DND-41 (cell line): ENCODE results near the gene PCGF2.

Source experiments
- ATAC-seq: fragments of 200-7000 bp; cut with Tn5 transposase; 3 replicates; pipeline ENCODE4 v1.9.1; 2021; ENCODE audit warnings: low read depth; ENCODE audit not compliant: insufficient read depth
- DNase-seq: peaks from one replicate; pipeline ENCODE4 v3.0.0-alpha.2; 2020
- H2AFZ ChIP-seq: 2 replicates; pipeline ENCODE4 v1.6.0; 2012; ENCODE audit warnings: low read depth, low read length
- H3K27ac ChIP-seq: 2 replicates; pipeline ENCODE4 v1.5.1; 2012; ENCODE audit warnings: low read length, inconsistent platforms
- H3K27me3 ChIP-seq: fragments of 200-600 bp; sonication (generic); 2 replicates; pipeline ENCODE4 v1.6.0; 2012; ENCODE audit warnings: low read length, mild to moderate bottlenecking, inconsistent platforms; ENCODE audit not compliant: insufficient read depth, poor library complexity
- H3K36me3 ChIP-seq: 2 replicates; pipeline ENCODE4 v1.5.1; 2012; ENCODE audit warnings: low read length, inconsistent platforms; ENCODE audit not compliant: insufficient read depth
- H3K4me1 ChIP-seq: 2 replicates; pipeline ENCODE4 v1.5.1; 2012; ENCODE audit warnings: mild to moderate bottlenecking, low read length; ENCODE audit not compliant: insufficient read depth
- H3K4me2 ChIP-seq: 2 replicates; pipeline ENCODE4 v1.6.0; 2012; ENCODE audit warnings: mild to moderate bottlenecking, moderate library complexity, low read length, inconsistent platforms; ENCODE audit not compliant: insufficient read depth
- H3K4me3 ChIP-seq, 2 experiments: fragments of 200-600 bp in 1 of 2; shearing (Covaris generic) in 1 of 2; 2 replicates each; pipeline ENCODE4 v1.5.1; 2012 to 2016; ENCODE audit warnings: inconsistent platforms in 2 of 2, low read length in 2 of 2, mild to moderate bottlenecking in 2 of 2, low read depth in 1 of 2, moderate library complexity in 1 of 2
- H3K79me2 ChIP-seq: 2 replicates; pipeline ENCODE4 v1.6.0; 2012; ENCODE audit warnings: low read length, inconsistent platforms; ENCODE audit not compliant: insufficient read depth
- H3K9ac ChIP-seq: 2 replicates; pipeline ENCODE4 v1.6.0; 2012; ENCODE audit warnings: low read depth, mild to moderate bottlenecking, inconsistent platforms, low read length, moderate library complexity
- H3K9me3 ChIP-seq: 2 replicates; pipeline ENCODE4 v1.5.1; 2012; ENCODE audit warnings: low read length, moderate library complexity, mild to moderate bottlenecking, inconsistent platforms; ENCODE audit not compliant: insufficient read depth, severe bottlenecking
- H4K20me1 ChIP-seq: 2 replicates; pipeline ENCODE4 v1.6.0; 2012; ENCODE audit warnings: low read length; ENCODE audit not compliant: insufficient read depth
- CTCF ChIP-seq: IDR thresholded peaks from 2 replicates; pipeline ENCODE4 v1.5.1; 2012; ENCODE audit warnings: borderline replicate concordance, low read length, moderate library complexity, mild to moderate bottlenecking; ENCODE audit not compliant: poor library complexity, severe bottlenecking; ENCODE audit errors: extremely low read depth
- EZH2 ChIP-seq: IDR thresholded peaks from 3 replicates; pipeline ENCODE4 v1.6.1; 2012; ENCODE audit warnings: borderline replicate concordance, low read depth, mild to moderate bottlenecking, moderate library complexity, low read length, inconsistent platforms; ENCODE audit not compliant: severe bottlenecking

Gene PCGF2

GRCh38 chr17:38731526-38732294 is 16.4 kb downstream of the PCGF2 start:
- Histone ChIP-seq H3K4me3 (peak overlapping the region in 1 of 2 experiments; percentile 87; a peak in 3 of 4 replicates), H3K4me1 (peaks cover 69% of the 10 kb centered on the region), H3K9ac (peak overlapping the region; percentile 74), H2AFZ (no peak overlapping the region), H3K36me3 (peaks cover 43% of the 10 kb centered on the region), H4K20me1 (peaks cover 27% of the 10 kb centered on the region), H3K79me2 (peaks cover 40% of the 10 kb centered on the region), H3K9me3 (no peaks in the 10 kb centered on the region), H3K27me3 (no peaks in the 10 kb centered on the region), H3K4me2 (peak overlapping the region; percentile 83), H3K27ac (peak overlapping the region; percentile 82)
- TF ChIP-seq CTCF (no peak), EZH2 (no peak)
- DNase-seq (no peak), ATAC-seq (no peak)

GRCh38 chr17:38730526-38731379 is 17.4 kb downstream of the PCGF2 start:
- TF ChIP-seq EZH2 = no peak
- TF ChIP-seq CTCF = no peak
- no peaks in the 10 kb centered on the region for H3K9me3 ChIP-seq
- no peaks in the 10 kb centered on the region for H3K27me3 ChIP-seq
- ATAC-seq (peak; percentile 1; the same call in 1 of the 3 replicates), DNase-seq (peak; percentile 60)
- peaks cover 27% of the 10 kb centered on the region for H4K20me1 ChIP-seq
- H3K9ac ChIP-seq = peak overlapping the region; percentile 74
- peaks cover 79% of the 10 kb centered on the region for H3K4me1 ChIP-seq
- peaks cover 38% of the 10 kb centered on the region for H3K36me3 ChIP-seq
- peak overlapping the region; percentile 83 for H3K4me2 ChIP-seq
- peaks cover 40% of the 10 kb centered on the region for H3K79me2 ChIP-seq
- H2AFZ ChIP-seq = peak overlapping the region; percentile 74
- peak overlapping the region; percentile 50 to 87 for H3K4me3 ChIP-seq
- H3K27ac ChIP-seq = peak overlapping the region; percentile 82

- peak; percentile 88 for DNase-seq
- Histone ChIP-seq H4K20me1 (peaks cover 22% of the 10 kb centered on the region), H2AFZ (peak within 1 kb of the TSS; percentile 84), H3K4me3 (peak within 1 kb of the TSS; percentile 50 to 87), H3K36me3 (peaks cover 39% of the 10 kb centered on the region), H3K27ac (peak within 1 kb of the TSS; percentile 98), H3K9me3 (no peaks in the 10 kb centered on the region), H3K79me2 (peaks cover 40% of the 10 kb centered on the region), H3K9ac (peak within 1 kb of the TSS; percentile 74), H3K27me3 (no peaks in the 10 kb centered on the region), H3K4me1 (peaks cover 82% of the 10 kb centered on the region), H3K4me2 (peak within 1 kb of the TSS; percentile 84)
- peak; percentile 68 for ATAC-seq
- peak; percentile 86 for TF ChIP-seq CTCF
- TF ChIP-seq EZH2 = no peak
Measured at GRCh38 chr17:38729886-38730525, 18.1 kb downstream of the PCGF2 start, which contains the start of gene CISD3. CISD3 (plus strand) TSS chr17:38730341; CDS start chr17:38730359, 18 bp downstream.
